ENCODE data around the gene CERS3.
A peak's percentile ranks its signal among the peaks of the same experiment; 100 is the strongest.

CERS3 gene

DNA sequence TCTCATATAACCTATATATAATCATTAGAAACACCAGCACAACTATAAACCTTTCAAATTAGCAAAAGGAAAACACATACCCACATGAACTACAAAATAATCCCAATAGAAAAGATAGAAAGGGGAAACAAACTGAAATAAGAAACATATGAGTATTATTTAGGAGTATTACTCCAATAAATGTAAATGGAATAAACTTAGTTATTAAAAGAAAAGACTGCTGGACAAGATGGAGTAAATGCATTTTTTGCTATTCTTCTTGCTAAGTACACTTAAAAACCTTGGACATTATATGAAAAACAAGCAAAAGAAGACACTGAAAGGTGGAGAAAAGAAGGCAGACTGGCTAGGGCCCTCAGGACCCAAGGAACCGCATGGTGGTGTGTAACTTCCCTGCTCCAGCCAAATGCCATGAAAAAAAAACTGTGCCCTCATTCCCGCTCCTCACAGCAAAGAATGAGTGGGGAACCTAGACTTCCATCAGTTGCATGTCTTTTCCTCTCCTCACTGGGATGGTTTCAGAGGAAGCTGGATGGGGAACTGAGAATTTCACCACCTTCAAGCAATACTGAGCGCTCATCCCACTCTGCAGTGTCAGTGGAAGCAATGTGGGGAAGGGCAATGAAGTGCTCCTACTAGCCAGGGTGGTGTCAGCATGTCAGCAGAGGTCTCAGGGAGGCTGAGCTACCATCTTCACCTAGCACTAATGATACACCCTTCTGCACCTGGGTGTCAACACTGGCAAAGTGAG is 143.3 kb downstream of the CERS3 start:
- H3K9me3 ChIP-seq, result no peaks in the 10 kb centered on the region

GRCh38 chr15:100384108-100384410 is 144.7 kb downstream of the CERS3 start:
- H3K9me3 ChIP-seq, result no peaks in the 10 kb centered on the region
- H3K36me3 ChIP-seq, result no peaks in the 10 kb centered on the region
- no peaks in the 10 kb centered on the region; the same call in 1 of the 2 replicates for H3K27me3 ChIP-seq
- TF ChIP-seq, protein P1, sequence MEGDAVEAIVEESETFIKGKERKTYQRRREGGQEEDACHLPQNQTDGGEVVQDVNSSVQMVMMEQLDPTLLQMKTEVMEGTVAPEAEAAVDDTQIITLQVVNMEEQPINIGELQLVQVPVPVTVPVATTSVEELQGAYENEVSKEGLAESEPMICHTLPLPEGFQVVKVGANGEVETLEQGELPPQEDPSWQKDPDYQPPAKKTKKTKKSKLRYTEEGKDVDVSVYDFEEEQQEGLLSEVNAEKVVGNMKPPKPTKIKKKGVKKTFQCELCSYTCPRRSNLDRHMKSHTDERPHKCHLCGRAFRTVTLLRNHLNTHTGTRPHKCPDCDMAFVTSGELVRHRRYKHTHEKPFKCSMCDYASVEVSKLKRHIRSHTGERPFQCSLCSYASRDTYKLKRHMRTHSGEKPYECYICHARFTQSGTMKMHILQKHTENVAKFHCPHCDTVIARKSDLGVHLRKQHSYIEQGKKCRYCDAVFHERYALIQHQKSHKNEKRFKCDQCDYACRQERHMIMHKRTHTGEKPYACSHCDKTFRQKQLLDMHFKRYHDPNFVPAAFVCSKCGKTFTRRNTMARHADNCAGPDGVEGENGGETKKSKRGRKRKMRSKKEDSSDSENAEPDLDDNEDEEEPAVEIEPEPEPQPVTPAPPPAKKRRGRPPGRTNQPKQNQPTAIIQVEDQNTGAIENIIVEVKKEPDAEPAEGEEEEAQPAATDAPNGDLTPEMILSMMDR (IDR thresholded peaks at IDR 0.05; ENCODE audit: low read depth, low read length), result no peak
- no peak overlapping the region for H3K4me3 ChIP-seq (ENCODE audit: low read depth, low read length)
- no peaks in the 10 kb centered on the region for H3K4me1 ChIP-seq
- DNase-seq, result no peak

More for the DNA sequence above, 143.3 kb downstream of the CERS3 start:
- no peak for DNase-seq
- Histone ChIP-seq H3K27me3 (no peaks in the 10 kb centered on the region; the same call in 1 of the 2 replicates), H3K4me3 (ENCODE audit: low read depth, low read length) (no peak overlapping the region), H3K4me1 (no peaks in the 10 kb centered on the region), H3K36me3 (no peaks in the 10 kb centered on the region)
- TF ChIP-seq, protein P1 (IDR thresholded peaks at IDR 0.05; ENCODE audit: low read depth, low read length), result no peak

DNA sequence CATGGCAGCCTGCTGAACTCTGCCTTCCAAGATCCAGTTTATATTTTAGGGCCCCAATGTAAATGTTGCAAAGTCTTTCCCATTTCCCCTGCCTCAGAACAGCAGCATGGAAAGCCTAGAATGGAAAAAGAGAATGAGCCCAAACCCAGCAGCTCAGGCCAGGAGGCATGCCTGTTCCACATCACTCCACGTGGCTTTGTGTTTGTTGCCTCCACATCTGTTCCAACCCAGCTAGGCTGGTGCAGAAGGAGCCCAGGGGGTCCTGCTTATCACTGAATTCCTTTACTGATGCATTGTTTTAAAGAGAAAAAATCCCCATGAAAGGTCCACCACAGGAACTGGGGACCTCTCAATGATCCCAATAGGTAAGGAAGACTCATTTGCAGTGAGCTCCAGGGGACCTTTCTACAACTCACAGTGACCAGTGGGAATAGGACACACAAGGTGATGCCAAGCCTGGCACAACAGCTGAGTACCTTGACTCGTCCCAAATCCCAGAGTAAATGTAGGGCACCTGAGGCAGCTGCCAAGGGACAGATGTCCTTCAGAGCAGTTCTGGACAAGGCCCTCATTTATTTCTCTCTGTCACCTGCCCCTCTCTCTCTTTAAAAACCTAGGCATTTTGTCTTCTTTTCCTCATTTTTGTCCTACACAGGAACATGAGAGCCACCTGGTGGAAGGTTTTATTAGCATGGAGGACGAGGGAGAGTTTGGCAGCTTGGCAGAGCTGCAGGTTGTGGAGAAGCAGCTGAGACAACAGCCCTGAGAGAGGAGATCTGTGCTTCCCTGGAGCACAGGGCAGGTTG is 145.2 kb downstream of the CERS3 start:
- TF ChIP-seq, protein P1 (IDR thresholded peaks at IDR 0.05; ENCODE audit: low read depth, low read length), result peak; percentile 72
- Histone ChIP-seq H3K9me3 (no peaks in the 10 kb centered on the region), H3K4me3 (ENCODE audit: low read depth, low read length) (no peak overlapping the region), H3K4me1 (no peaks in the 10 kb centered on the region), H3K27me3 (no peaks in the 10 kb centered on the region; the same call in 1 of the 2 replicates), H3K36me3 (no peaks in the 10 kb centered on the region)
- peak; percentile 30 for DNase-seq

DNA sequence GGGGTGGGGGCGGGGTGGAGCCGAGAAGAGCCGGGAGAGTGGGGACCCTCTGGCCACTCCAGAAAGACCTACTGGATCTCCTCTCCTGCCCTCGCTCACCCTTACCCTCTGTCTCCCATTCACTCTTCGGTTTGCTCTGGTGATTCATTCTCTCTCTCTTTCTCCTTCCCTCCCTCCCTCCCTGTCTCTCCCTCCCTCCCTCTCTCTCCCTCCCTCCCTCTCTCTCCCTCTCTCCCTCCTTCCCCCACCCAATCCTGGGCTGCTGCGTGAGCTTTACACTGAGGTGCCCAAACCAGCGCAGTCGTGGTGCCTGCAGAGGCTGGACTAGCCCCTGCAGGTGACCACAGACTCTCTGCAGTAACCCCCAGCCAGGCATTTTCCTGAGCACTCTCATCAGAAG is 154.8 kb downstream of the CERS3 start:
- no peak for DNase-seq
- Histone ChIP-seq H3K36me3 (no peaks in the 10 kb centered on the region), H3K27me3 (no peaks in the 10 kb centered on the region), H3K4me3 (ENCODE audit: low read depth, low read length) (no peak overlapping the region), H3K4me1 (no peaks in the 10 kb centered on the region), H3K9me3 (0 out of 2 replicates have a peak, but pooled peaks cover 6% of the 10 kb centered on the region)
- TF ChIP-seq, protein P1 (IDR thresholded peaks at IDR 0.05; ENCODE audit: low read depth, low read length), result no peak

GRCh38 chr15:100373120-100373896 is 155.4 kb downstream of the CERS3 start:
- Histone ChIP-seq H3K27me3 (no peaks in the 10 kb centered on the region), H3K36me3 (no peaks in the 10 kb centered on the region), H3K9me3 (0 out of 2 replicates have a peak, but pooled peaks cover 6% of the 10 kb centered on the region), H3K4me1 (no peaks in the 10 kb centered on the region), H3K4me3 (ENCODE audit: low read depth, low read length) (no peak overlapping the region)
- DNase-seq, result no peak
- TF ChIP-seq, protein P1 (IDR thresholded peaks at IDR 0.05; ENCODE audit: low read depth, low read length), result no peak

Data from BE2C (cell line).